SJCRH30 (cell line): Measurements from ENCODE around the gene CFAP97D2. TPM values are rescaled to one million over a fixed set of nuclear protein-coding genes. Genes with fewer than 3 reads are reported as not detected.
"Not testable (repeated sequence)": the region's sequence is repeated elsewhere in the genome, so short reads cannot be mapped to it uniquely, and the experiment has no call there.

Experiments
- DNase-seq, 2 experiments: peaks; one replicate each; pipeline ENCODE4 v3.0.0-alpha.2; 2015 to 2020
- H3K27ac ChIP-seq: fragments of 250-450 bp; sonication (Bioruptor Pico); 2 replicates; pipeline ENCODE4 v1.5.1; 2020; ENCODE audit warnings: mild to moderate bottlenecking, moderate library complexity
- H3K27me3 ChIP-seq: fragments of 250-450 bp; sonication (Bioruptor Pico); 2 replicates; pipeline ENCODE4 v1.5.1; 2020; ENCODE audit warnings: mild to moderate bottlenecking, moderate library complexity
- H3K36me3 ChIP-seq: fragments of 250-450 bp; sonication (Bioruptor Pico); 2 replicates; pipeline ENCODE4 v1.5.1; 2020; ENCODE audit warnings: mild to moderate bottlenecking, moderate library complexity
- H3K4me1 ChIP-seq: fragments of 250-450 bp; sonication (Bioruptor Pico); 2 replicates; pipeline ENCODE4 v1.5.1; 2020; ENCODE audit warnings: mild to moderate bottlenecking, moderate library complexity
- H3K4me3 ChIP-seq: fragments of 250-450 bp; sonication (Bioruptor Pico); 2 replicates; pipeline ENCODE4 v1.5.1; 2020; ENCODE audit warnings: mild to moderate bottlenecking, moderate library complexity
- H3K9me3 ChIP-seq: fragments of 250-450 bp; sonication (Bioruptor Pico); replicated peaks from 2 replicates; pipeline ENCODE4 v1.5.1; 2020; ENCODE audit warnings: mild to moderate bottlenecking, moderate library complexity
- total RNA-seq: library from RNA; depleted of rRNA; stranded (reverse); fragments of >200 nt; shearing (Covaris generic); gene quantifications from 2 replicates; pipeline ENCODE4 v1.2.3, GENCODE V29; 2014

The CFAP97D2 gene
- total RNA-seq, 1 experiment from 2014 or later: 0.71 TPM

- Histone ChIP-seq H3K27ac (no peak overlapping the region), H3K27me3 (no peaks in the 10 kb centered on the region), H3K36me3 (no peaks in the 10 kb centered on the region), H3K9me3 (peaks cover 3% of the 10 kb centered on the region), H3K4me3 (no peak overlapping the region), H3K4me1 (no peaks in the 10 kb centered on the region)
- no peak for DNase-seq
These were observed 15.8 kb downstream of the CFAP97D2 start for GRCh38 chr13:114194853-114195252.

GRCh38 chr13:114196629-114197028 is 17.6 kb downstream of the CFAP97D2 start:
- H3K27ac ChIP-seq: no peak overlapping the region
- H3K4me1 ChIP-seq: no peaks in the 10 kb centered on the region
- H3K4me3 ChIP-seq: no peak overlapping the region
- no peaks in the 10 kb centered on the region for H3K36me3 ChIP-seq
- H3K9me3 ChIP-seq: no peaks in the 10 kb centered on the region; the same call in 1 of the 2 replicates
- no peak for DNase-seq
- no peaks in the 10 kb centered on the region for H3K27me3 ChIP-seq

- no peaks in the 10 kb centered on the region for H3K27me3 ChIP-seq
- H3K4me3 ChIP-seq: no peak overlapping the region
- no peaks in the 10 kb centered on the region for H3K4me1 ChIP-seq
- no peaks in the 10 kb centered on the region for H3K36me3 ChIP-seq
- no peaks in the 10 kb centered on the region for H3K9me3 ChIP-seq
- no peak for DNase-seq
- no peak overlapping the region for H3K27ac ChIP-seq
These were observed 19.5 kb downstream of the CFAP97D2 start for GRCh38 chr13:114198556-114198955.

- H3K4me3 ChIP-seq, H3K4me1 ChIP-seq, H3K27me3 ChIP-seq, DNase-seq, H3K27ac ChIP-seq, H3K9me3 ChIP-seq, H3K36me3 ChIP-seq: not testable (repeated sequence)
These were observed 20.5 kb downstream of the CFAP97D2 start for GRCh38 chr13:114199526-114199925.

GRCh38 chr13:114199954-114200353 is 20.9 kb downstream of the CFAP97D2 start:
- no peaks in the 10 kb centered on the region for H3K27me3 ChIP-seq
- no peak overlapping the region for H3K4me3 ChIP-seq
- no peaks in the 10 kb centered on the region for H3K9me3 ChIP-seq
- no peaks in the 10 kb centered on the region for H3K36me3 ChIP-seq
- no peaks in the 10 kb centered on the region for H3K4me1 ChIP-seq
- no peak overlapping the region for H3K27ac ChIP-seq
- no peak for DNase-seq

- no peak overlapping the region for H3K4me3 ChIP-seq
These were observed 21.4 kb downstream of the CFAP97D2 start for GRCh38 chr13:114200399-114200911.

GRCh38 chr13:114202581-114202980 is 23.5 kb downstream of the CFAP97D2 start:
- H3K4me1 ChIP-seq: no peaks in the 10 kb centered on the region
- H3K9me3 ChIP-seq: no peaks in the 10 kb centered on the region
- H3K4me3 ChIP-seq: no peak overlapping the region
- H3K27me3 ChIP-seq: no peaks in the 10 kb centered on the region
- no peak overlapping the region for H3K27ac ChIP-seq
- DNase-seq: no peak
- H3K36me3 ChIP-seq: no peaks in the 10 kb centered on the region

More at GRCh38 chr13:114200399-114200911, 21.4 kb downstream of the CFAP97D2 start:
- no peaks in the 10 kb centered on the region for H3K36me3 ChIP-seq
- no peaks in the 10 kb centered on the region for H3K27me3 ChIP-seq
- no peak overlapping the region for H3K27ac ChIP-seq
- no peaks in the 10 kb centered on the region for H3K4me1 ChIP-seq
- no peaks in the 10 kb centered on the region for H3K9me3 ChIP-seq
- DNase-seq: no peak

GRCh38 chr13:114203536-114203935 is 24.5 kb downstream of the CFAP97D2 start:
- no peaks in the 10 kb centered on the region for H3K36me3 ChIP-seq
- H3K27me3 ChIP-seq: no peaks in the 10 kb centered on the region
- no peak overlapping the region for H3K4me3 ChIP-seq
- DNase-seq: no peak
- no peaks in the 10 kb centered on the region for H3K4me1 ChIP-seq
- no peaks in the 10 kb centered on the region for H3K9me3 ChIP-seq
- no peak overlapping the region for H3K27ac ChIP-seq

GRCh38 chr13:114204894-114205293 is 25.8 kb downstream of the CFAP97D2 start:
- no peaks in the 10 kb centered on the region for H3K4me1 ChIP-seq
- H3K9me3 ChIP-seq: no peaks in the 10 kb centered on the region
- H3K27me3 ChIP-seq: no peaks in the 10 kb centered on the region
- no peaks in the 10 kb centered on the region for H3K36me3 ChIP-seq
- DNase-seq: no peak
- H3K4me3 ChIP-seq: no peak overlapping the region
- no peak overlapping the region for H3K27ac ChIP-seq

- Histone ChIP-seq H3K27ac (no peak overlapping the region), H3K4me1 (peaks cover 4% of the 10 kb centered on the region; the same call in 1 of the 2 replicates), H3K27me3 (no peaks in the 10 kb centered on the region), H3K9me3 (no peaks in the 10 kb centered on the region), H3K36me3 (no peaks in the 10 kb centered on the region), H3K4me3 (no peak overlapping the region)
- DNase-seq: no peak
These were observed 29.1 kb downstream of the CFAP97D2 start for GRCh38 chr13:114208134-114208533.

GRCh38 chr13:114211446-114212157 is 32.5 kb downstream of the CFAP97D2 start:
- no peaks in the 10 kb centered on the region for H3K36me3 ChIP-seq
- DNase-seq: no peak
- H3K9me3 ChIP-seq: peaks cover 2% of the 10 kb centered on the region; the same call in 1 of the 2 replicates
- H3K4me3 ChIP-seq: no peak overlapping the region
- peaks cover 4% of the 10 kb centered on the region; the same call in 1 of the 2 replicates for H3K4me1 ChIP-seq
- H3K27me3 ChIP-seq: no peaks in the 10 kb centered on the region
- H3K27ac ChIP-seq: no peak overlapping the region

GRCh38 chr13:114212158-114212495 is 33.1 kb downstream of the CFAP97D2 start:
- Histone ChIP-seq H3K36me3 (no peaks in the 10 kb centered on the region), H3K27me3 (no peaks in the 10 kb centered on the region), H3K4me1 (peaks cover 4% of the 10 kb centered on the region; the same call in 1 of the 2 replicates), H3K9me3 (peaks cover 3% of the 10 kb centered on the region; the same call in 1 of the 2 replicates), H3K4me3 (no peak overlapping the region), H3K27ac (no peak overlapping the region)
- no peak for DNase-seq

GRCh38 chr13:114213980-114214379 is 34.9 kb downstream of the CFAP97D2 start:
- Histone ChIP-seq H3K4me3 (no peak overlapping the region), H3K9me3 (peaks cover 3% of the 10 kb centered on the region; the same call in 1 of the 2 replicates), H3K36me3 (no peaks in the 10 kb centered on the region), H3K4me1 (peaks cover 4% of the 10 kb centered on the region; the same call in 1 of the 2 replicates), H3K27ac (no peak overlapping the region), H3K27me3 (no peaks in the 10 kb centered on the region)
- DNase-seq: no peak

- H3K4me3 ChIP-seq: no peak overlapping the region
- DNase-seq: no peak
- no peaks in the 10 kb centered on the region for H3K36me3 ChIP-seq
- no peaks in the 10 kb centered on the region for H3K4me1 ChIP-seq
- no peak overlapping the region for H3K27ac ChIP-seq
- peaks cover 3% of the 10 kb centered on the region; the same call in 1 of the 2 replicates for H3K9me3 ChIP-seq
- H3K27me3 ChIP-seq: no peaks in the 10 kb centered on the region
These were observed 40.3 kb downstream of the CFAP97D2 start for GRCh38 chr13:114219392-114219791.

- Histone ChIP-seq H3K27me3 (no peaks in the 10 kb centered on the region), H3K27ac (no peak overlapping the region), H3K36me3 (no peaks in the 10 kb centered on the region), H3K4me1 (peaks cover 2% of the 10 kb centered on the region; the same call in 1 of the 2 replicates), H3K4me3 (no peak overlapping the region), H3K9me3 (no peaks in the 10 kb centered on the region)
- DNase-seq: peak in 1 of 2 experiments; percentile 31
These were observed 43.5 kb downstream of the CFAP97D2 start for GRCh38 chr13:114222461-114222968.
